ENCODE data around the gene SPATA13.
"Not testable (repeated sequence)": the region's sequence is repeated elsewhere in the genome, so short reads cannot be mapped to it uniquely, and the experiment has no call there.

Gene SPATA13

GRCh38 chr13:24160458-24161009 lies at the start of gene SPATA13:
Gene SPATA13 (plus strand): TSS chr13:24160720. CDS start chr13:24222930, 62,210 bp downstream.
- peak; percentile 90 for DNase-seq

GRCh38 chr13:24112791-24113190 lies 47.7 kb upstream of the SPATA13 start:
- DNase-seq, result no peak

- DNase-seq, result no peak
These were observed 44.8 kb upstream of the SPATA13 start for GRCh38 chr13:24115671-24116070.

GRCh38 chr13:24116131-24116530 lies 44.4 kb upstream of the SPATA13 start:
- DNase-seq, result no peak

- no peak for DNase-seq
These were observed 41.9 kb upstream of the SPATA13 start for GRCh38 chr13:24118576-24118975.

GRCh38 chr13:24119626-24120508 lies 40.7 kb upstream of the SPATA13 start:
- DNase-seq, result no peak

- not testable (repeated sequence) for DNase-seq
These were observed 38.5 kb upstream of the SPATA13 start for GRCh38 chr13:24122045-24122444.

GRCh38 chr13:24122569-24122968 lies 38.0 kb upstream of the SPATA13 start:
- no peak for DNase-seq

- no peak for DNase-seq
These were observed 36.8 kb upstream of the SPATA13 start for GRCh38 chr13:24123761-24124160.

- DNase-seq, result no peak
These were observed 35.6 kb upstream of the SPATA13 start for GRCh38 chr13:24124789-24125476.

- DNase-seq, result no peak
These were observed 33.3 kb upstream of the SPATA13 start for GRCh38 chr13:24127116-24127631.

GRCh38 chr13:24128112-24128511 lies 32.4 kb upstream of the SPATA13 start:
- DNase-seq, result no peak

GRCh38 chr13:24128962-24129361 lies 31.6 kb upstream of the SPATA13 start:
- no peak for DNase-seq

- no peak for DNase-seq
These were observed 30.4 kb upstream of the SPATA13 start for GRCh38 chr13:24129914-24130774.

GRCh38 chr13:24131749-24132148 lies 28.8 kb upstream of the SPATA13 start:
- no peak for DNase-seq

GRCh38 chr13:24133021-24133795 lies 27.3 kb upstream of the SPATA13 start:
- DNase-seq, result no peak

- DNase-seq, result no peak
These were observed 26.3 kb upstream of the SPATA13 start for GRCh38 chr13:24134231-24134630.

- no peak for DNase-seq
These were observed 25.8 kb upstream of the SPATA13 start for GRCh38 chr13:24134757-24135156.

- DNase-seq, result no peak
These were observed 24.7 kb upstream of the SPATA13 start for GRCh38 chr13:24135674-24136300.

GRCh38 chr13:24138911-24139310 lies 21.6 kb upstream of the SPATA13 start:
- no peak for DNase-seq

GRCh38 chr13:24141333-24141910 lies 19.1 kb upstream of the SPATA13 start:
- DNase-seq, result no peak

All from activated naive CD4-positive, alpha-beta T cell treated with Interleukin-2 at 50 U/mL for 16 hours (primary cell).